Measurements from ENCODE around the gene DNAJC21. TPM values are rescaled to one million over a fixed set of nuclear protein-coding genes. Genes with fewer than 3 reads are reported as not detected.

The DNAJC21 gene
- total and polyA plus RNA-seq, 9 of the 15 experiments (the other 6 are each of a cell fraction or from before 2014, with no cell fraction given) = 26.6 to 105 (median 70.7) TPM

DNA sequence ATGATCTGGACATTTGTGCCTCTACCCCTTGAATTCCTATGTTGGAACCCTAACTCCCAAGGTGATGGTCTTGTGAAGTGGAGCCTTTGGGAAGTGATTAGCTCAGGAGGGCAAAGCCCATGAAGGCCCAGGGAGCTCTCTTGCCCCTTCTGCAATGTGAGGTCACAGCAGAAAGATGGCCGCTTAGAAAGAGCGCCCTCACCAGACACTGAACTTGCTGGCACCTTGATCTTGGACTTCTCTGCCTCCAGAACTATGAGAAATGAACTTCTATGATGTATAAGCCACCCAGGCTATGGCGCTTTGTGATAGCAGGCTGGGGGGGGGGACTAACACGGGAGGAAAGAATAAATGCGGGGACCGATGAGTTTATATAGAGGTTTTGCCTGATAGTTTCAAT, 73.1 kb downstream of the DNAJC21 start (continued):
- no peak for TF ChIP-seq REST (IDR thresholded peaks at IDR 0.05; ENCODE audit: borderline replicate concordance)
- no peak for TF ChIP-seq REST (CRISPR knock-in tag; IDR thresholded peaks at IDR 0.05; ENCODE audit: low read depth)
- TF ChIP-seq YY1 (IDR thresholded peaks at IDR 0.05; ENCODE audit: borderline replicate concordance in 1 of 3, control insufficient read depth in 1 of 3, extremely low read depth in 1 of 3, insufficient read depth in 3 of 3, insufficient read length in 1 of 3, insufficient replicate concordance in 2 of 3, low read depth in 1 of 3, low read length in 2 of 3) = peak in 2 of 3 experiments; percentile 14 to 65
